ENCODE data around the gene DHRS7B.

The DHRS7B gene

GRCh38 chr17:21239680-21240368 is 113.1 kb downstream of the DHRS7B start:
- DNase-seq (ENCODE audit: low read depth in 2 of 2) = no peak

- DNase-seq (ENCODE audit: low read depth in 2 of 2) = no peak
Observed at GRCh38 chr17:21240369-21241055, 113.7 kb downstream of the DHRS7B start.
